ENCODE measurements around the gene GID8. TPM values are rescaled to one million over a fixed set of nuclear protein-coding genes. Genes with fewer than 3 reads are reported as not detected.
A peak's percentile ranks its signal among the peaks of the same experiment; 100 is the strongest.

The GID8 gene
- total RNA-seq = 10 to 100 TPM; 39.6 to 59.3 (median 44.2) TPM

GRCh38 chr20:62938105-62938888, at the start of gene GID8:
TSS of gene GID8 (plus strand) at chr20:62938147. CDS start at chr20:62941503, 3,356 bp downstream.
- TF ChIP-seq CTCF (IDR thresholded peaks at IDR 0.05) = no peak
- TF ChIP-seq POLR2A (IDR thresholded peaks at IDR 0.05) = no peak
- 0% methylated on average over 27 to 29 of the region's 79 CpGs for WGBS, 2 donors
- intact Hi-C loops (cut with DNase I; ENCODE audit: low total_unique reads) = no loop called here
- peak within 1 kb of the TSS; percentile 94 for H3K4me3 ChIP-seq (ENCODE audit: low read depth, poor library complexity, severe bottlenecking)
- DNase-seq (ENCODE audit: low spot score in 2 of 2) = no peak

GRCh38 chr20:62888406-62888805, 49.5 kb upstream of the GID8 start:
- DNase-seq (ENCODE audit: low spot score in 2 of 2) = no peak
- H3K4me3 ChIP-seq (ENCODE audit: low read depth, poor library complexity, severe bottlenecking) = no peak overlapping the region
- 95 to 96% methylated on average over 16 of the region's 16 CpGs for WGBS, 2 donors
- TF ChIP-seq CTCF (IDR thresholded peaks at IDR 0.05) (no peak), POLR2A (IDR thresholded peaks at IDR 0.05) (no peak)
- intact Hi-C loops (cut with DNase I; ENCODE audit: low total_unique reads) = no loop called here

GRCh38 chr20:62888910-62889309, 49.0 kb upstream of the GID8 start:
- intact Hi-C loops (cut with DNase I; ENCODE audit: low total_unique reads) = no loop called here
- no peak for TF ChIP-seq CTCF (IDR thresholded peaks at IDR 0.05)
- TF ChIP-seq POLR2A (IDR thresholded peaks at IDR 0.05) = no peak
- no peak overlapping the region for H3K4me3 ChIP-seq (ENCODE audit: low read depth, poor library complexity, severe bottlenecking)
- DNase-seq (ENCODE audit: low spot score in 2 of 2) = no peak
- WGBS, 2 donors = 90 to 93% methylated on average over 17 of the region's 17 CpGs

GRCh38 chr20:62889411-62889810, 48.5 kb upstream of the GID8 start:
- 89 to 94% methylated on average over 8 of the region's 8 CpGs for WGBS, 2 donors
- no peak for DNase-seq (ENCODE audit: low spot score in 2 of 2)
- intact Hi-C loops (cut with DNase I; ENCODE audit: low total_unique reads) = no loop called here
- H3K4me3 ChIP-seq (ENCODE audit: low read depth, poor library complexity, severe bottlenecking) = no peak overlapping the region
- no peak for TF ChIP-seq POLR2A (IDR thresholded peaks at IDR 0.05)
- no peak for TF ChIP-seq CTCF (IDR thresholded peaks at IDR 0.05)

GRCh38 chr20:62889871-62890270, 48.1 kb upstream of the GID8 start:
- DNase-seq (ENCODE audit: low spot score in 2 of 2) = no peak
- intact Hi-C loops (cut with DNase I; ENCODE audit: low total_unique reads) = no loop called here
- H3K4me3 ChIP-seq (ENCODE audit: low read depth, poor library complexity, severe bottlenecking) = no peak overlapping the region
- TF ChIP-seq POLR2A (IDR thresholded peaks at IDR 0.05) (no peak), CTCF (IDR thresholded peaks at IDR 0.05) (no peak)
- 87% methylated on average over 9 of the region's 9 CpGs for WGBS, 2 donors

- 82 to 83% methylated on average over 7 of the region's 7 CpGs for WGBS, 2 donors
- no peak for TF ChIP-seq POLR2A (IDR thresholded peaks at IDR 0.05)
- TF ChIP-seq CTCF (IDR thresholded peaks at IDR 0.05) = no peak
- intact Hi-C loops (cut with DNase I; ENCODE audit: low total_unique reads) = no loop called here
- no peak for DNase-seq (ENCODE audit: low spot score in 2 of 2)
- no peak overlapping the region for H3K4me3 ChIP-seq (ENCODE audit: low read depth, poor library complexity, severe bottlenecking)
Observed at GRCh38 chr20:62890444-62890843, 47.5 kb upstream of the GID8 start.
